Measurements from ENCODE around the gene DONSON.

DNA sequence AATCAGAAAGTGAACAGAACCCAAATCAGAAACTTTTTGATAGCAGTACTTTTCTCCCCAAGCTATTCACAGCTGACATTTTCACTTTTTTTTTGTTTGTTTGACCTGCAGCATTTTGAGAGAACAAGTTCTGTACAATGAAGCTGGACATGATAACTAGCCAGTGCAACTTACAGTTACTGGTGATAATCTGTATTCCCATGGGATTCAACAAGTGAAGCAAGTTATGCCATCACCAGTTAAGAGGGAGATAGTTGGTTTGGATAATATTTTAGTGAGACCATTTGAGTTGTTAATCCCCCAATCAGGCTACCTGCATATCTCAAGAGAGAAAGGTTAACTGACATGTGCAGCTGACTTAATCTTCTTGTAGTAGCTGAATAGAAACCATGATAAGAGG is 27.5 kb downstream of the DONSON start:
- TF ChIP-seq TAF1 (IDR thresholded peaks at IDR 0.05; ENCODE audit: borderline replicate concordance, insufficient read depth, low read length) (no peak), POLR2AphosphoS5 (IDR thresholded peaks at IDR 0.05; ENCODE audit: low read depth, low read length) (no peak), SIN3A (IDR thresholded peaks at IDR 0.05; ENCODE audit: borderline replicate concordance, insufficient read depth, low read length) (no peak), FOXP2 (optimal IDR thresholded peaks at IDR 0.05; ENCODE audit: borderline replicate concordance, extremely low read depth, extremely low read length, insufficient read depth) (no peak)
- TF ChIP-seq, protein P1, sequence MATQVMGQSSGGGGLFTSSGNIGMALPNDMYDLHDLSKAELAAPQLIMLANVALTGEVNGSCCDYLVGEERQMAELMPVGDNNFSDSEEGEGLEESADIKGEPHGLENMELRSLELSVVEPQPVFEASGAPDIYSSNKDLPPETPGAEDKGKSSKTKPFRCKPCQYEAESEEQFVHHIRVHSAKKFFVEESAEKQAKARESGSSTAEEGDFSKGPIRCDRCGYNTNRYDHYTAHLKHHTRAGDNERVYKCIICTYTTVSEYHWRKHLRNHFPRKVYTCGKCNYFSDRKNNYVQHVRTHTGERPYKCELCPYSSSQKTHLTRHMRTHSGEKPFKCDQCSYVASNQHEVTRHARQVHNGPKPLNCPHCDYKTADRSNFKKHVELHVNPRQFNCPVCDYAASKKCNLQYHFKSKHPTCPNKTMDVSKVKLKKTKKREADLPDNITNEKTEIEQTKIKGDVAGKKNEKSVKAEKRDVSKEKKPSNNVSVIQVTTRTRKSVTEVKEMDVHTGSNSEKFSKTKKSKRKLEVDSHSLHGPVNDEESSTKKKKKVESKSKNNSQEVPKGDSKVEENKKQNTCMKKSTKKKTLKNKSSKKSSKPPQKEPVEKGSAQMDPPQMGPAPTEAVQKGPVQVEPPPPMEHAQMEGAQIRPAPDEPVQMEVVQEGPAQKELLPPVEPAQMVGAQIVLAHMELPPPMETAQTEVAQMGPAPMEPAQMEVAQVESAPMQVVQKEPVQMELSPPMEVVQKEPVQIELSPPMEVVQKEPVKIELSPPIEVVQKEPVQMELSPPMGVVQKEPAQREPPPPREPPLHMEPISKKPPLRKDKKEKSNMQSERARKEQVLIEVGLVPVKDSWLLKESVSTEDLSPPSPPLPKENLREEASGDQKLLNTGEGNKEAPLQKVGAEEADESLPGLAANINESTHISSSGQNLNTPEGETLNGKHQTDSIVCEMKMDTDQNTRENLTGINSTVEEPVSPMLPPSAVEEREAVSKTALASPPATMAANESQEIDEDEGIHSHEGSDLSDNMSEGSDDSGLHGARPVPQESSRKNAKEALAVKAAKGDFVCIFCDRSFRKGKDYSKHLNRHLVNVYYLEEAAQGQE (IDR thresholded peaks at IDR 0.05; ENCODE audit: insufficient read depth in 1 of 2, low read depth in 2 of 2, low read length in 2 of 2): no peak

All from PFSK-1 (cell line).